SIG-M5 treated with dmso at 0.1 percent for 504 hours (cell line): ENCODE data around the gene GSK3B.

Source experiments
- DNase-seq: peaks from one replicate; lab custom pipeline; 2025; ENCODE audit not compliant: unreplicated experiment; lab: John Stamatoyannopoulos, UW

Gene GSK3B

DNA sequence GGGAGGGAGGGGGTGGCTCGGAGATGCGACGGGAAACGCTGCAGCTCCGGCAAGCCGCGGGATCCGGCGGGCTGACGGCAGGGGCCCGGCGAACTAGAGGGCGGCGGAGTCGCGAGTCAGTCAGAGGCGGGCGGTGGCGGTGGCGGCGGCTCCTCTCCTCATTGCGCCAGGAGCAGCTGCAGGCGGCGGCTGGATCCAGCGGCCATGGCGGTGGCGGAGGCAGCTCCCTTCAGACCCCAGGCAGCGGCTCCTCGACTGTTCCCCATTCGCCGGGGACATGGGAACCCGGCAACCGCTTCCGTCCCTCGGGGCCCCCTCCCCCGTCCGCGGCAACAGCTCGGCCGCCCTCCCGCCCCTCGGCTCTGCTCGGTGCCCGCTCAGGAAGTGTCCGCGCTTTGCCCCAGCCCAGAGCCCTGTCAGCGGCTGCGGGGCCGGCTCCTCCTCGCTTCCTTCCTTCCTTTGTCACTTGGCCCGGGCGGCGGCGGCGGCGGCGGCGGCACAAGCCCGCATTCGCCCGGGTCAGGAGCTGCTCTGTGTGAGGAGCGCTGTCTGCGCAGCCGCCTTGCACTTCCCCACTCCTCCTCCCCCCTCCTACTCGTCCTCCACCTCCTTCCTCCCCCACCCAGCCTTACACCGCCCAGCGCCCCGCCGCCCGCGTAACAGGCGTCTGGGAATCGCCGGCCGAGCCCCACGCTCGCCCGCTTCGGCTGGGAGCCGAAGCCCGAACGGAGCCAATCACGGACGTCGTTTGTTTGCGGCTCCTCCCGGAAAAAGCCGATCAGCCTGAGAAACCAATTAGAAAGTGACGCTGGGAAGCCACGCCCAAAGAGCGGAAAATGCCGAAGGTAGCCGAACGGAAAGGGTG, at the start of gene GSK3B:
GSK3B (minus strand) TSS at position 537 of the 865 bp plus-strand sequence. CDS start 1,013 bp downstream, outside the sequence.
- DNase-seq, result peak; percentile 81

DNA sequence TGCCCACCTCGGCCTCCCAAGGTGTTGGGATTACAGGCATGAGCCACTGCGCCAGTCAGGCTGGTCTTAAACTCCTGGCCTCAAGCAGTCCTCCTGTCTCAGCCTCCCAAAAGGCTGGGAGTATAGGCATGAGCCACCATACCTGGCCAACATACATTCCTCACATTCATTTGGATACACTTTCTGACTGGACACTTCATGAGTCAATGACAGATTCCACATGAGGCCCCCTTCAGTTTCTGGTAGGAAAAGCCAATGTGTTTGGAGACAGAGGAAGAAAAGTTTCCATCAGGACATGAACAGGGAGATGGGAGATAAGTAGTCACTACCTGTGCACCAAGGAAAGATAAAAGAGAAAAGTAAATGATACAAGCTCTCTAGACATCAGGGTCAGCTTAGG, 49.4 kb upstream of the GSK3B start:
- DNase-seq, result no peak

DNA sequence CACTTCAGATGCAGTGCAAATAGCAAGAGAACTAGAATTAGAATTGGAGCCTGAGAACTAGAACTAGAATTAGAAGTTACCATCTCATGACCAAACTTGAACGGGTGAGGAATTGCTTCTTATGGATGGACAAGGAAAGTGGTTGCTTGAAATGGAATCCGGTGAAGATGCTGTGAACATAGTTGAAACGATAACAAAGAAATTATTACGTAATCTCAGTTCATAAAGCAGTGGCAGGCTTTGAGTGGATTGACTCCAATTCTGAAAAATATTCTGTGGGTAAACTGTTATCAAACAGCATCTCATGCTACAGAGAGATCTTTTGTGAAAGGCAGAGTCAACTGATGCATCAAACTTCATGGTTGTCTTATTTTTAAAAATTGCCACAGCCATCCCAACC, 48.0 kb upstream of the GSK3B start:
- no peak for DNase-seq

DNA sequence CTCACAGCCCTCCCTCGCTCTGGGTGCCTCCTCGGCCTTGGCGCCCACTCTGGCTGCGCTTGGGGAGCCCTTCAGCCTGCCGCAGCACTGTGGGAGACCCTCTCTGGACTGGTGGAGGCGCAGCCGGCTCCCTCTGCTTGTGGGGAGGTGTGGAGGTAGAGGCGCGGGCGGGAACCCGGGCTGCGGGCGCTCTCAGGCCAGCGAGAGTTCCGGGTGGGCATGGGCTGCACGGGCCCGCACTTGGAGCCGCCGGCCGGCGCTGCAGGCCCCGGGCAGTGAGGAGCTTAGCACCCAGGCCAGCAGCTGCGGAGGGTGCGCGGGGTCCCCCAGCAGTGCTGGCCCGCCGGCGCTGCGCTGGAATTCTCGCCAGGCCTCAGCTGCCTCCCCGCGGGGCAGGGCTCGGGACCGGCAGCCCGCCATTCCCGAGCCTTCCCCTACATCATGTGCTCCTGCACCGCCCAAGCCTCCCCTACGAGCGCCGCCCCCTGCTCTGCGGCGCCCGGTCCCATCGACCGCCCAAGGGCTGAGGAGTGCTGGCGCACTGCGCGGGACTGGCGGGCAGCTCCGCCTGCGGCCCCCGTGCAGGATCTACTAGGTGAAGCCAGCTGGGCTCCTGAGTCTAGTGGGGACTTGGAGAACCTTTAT, 46.0 kb upstream of the GSK3B start:
- no peak for DNase-seq

DNA sequence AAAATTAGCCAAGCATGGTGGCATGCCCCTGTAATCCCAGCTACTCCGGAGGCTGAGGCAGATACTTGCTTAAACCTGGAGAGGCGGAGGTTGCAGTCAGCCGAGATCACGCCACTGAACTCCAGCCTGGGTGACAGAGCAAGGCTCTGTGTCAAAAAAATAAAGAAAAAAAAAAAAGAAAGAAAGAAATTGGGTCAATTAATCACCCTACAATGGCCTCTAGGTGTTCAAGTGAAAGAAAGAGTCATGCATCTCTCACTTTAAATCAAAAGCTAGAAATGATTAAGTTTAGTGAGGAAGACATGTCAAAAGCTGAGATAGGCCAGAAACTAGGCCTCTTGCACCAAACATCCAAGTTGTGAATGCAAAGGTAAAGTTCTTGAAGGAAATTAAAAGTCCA, 44.9 kb upstream of the GSK3B start:
- DNase-seq, result no peak

DNA sequence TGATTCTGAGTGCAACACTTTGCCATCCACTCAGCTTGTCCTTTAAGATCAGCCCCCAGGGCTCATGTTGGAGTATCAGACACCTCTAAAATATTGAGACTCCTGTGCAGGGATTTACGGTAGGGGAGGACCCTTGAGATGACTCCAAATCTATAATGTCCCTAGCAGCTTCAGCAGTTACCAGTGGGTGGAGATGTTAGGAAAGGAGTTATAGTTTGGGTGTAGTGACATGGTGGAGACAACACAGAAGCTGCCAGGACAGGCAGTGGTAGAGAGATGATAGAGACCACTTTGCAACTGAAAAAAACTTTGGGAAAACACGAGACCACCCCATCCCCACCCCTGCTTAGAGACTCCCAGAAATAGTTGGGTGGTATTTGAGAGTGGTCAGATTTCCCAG, 43.3 kb upstream of the GSK3B start:
- no peak for DNase-seq

DNA sequence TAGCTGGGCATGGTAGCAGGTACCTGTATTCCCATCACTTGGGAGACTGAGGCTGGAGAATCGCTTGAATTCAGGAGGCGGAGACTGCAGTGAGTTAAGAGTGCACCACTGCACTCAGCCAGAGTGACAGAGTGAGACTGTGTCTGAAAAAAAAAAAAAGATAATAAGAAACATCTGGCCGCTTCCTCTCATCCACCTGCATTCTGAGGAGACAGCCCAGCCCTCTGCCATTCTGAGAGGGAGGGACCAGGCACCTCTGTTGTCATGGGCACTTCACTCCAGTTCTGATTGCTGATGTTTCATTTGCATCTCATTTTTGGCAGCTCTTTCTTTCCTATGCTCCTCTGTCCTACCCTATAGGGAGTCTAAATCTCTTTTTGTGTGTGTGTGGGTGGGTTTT, 36.4 kb upstream of the GSK3B start:
- no peak for DNase-seq

DNA sequence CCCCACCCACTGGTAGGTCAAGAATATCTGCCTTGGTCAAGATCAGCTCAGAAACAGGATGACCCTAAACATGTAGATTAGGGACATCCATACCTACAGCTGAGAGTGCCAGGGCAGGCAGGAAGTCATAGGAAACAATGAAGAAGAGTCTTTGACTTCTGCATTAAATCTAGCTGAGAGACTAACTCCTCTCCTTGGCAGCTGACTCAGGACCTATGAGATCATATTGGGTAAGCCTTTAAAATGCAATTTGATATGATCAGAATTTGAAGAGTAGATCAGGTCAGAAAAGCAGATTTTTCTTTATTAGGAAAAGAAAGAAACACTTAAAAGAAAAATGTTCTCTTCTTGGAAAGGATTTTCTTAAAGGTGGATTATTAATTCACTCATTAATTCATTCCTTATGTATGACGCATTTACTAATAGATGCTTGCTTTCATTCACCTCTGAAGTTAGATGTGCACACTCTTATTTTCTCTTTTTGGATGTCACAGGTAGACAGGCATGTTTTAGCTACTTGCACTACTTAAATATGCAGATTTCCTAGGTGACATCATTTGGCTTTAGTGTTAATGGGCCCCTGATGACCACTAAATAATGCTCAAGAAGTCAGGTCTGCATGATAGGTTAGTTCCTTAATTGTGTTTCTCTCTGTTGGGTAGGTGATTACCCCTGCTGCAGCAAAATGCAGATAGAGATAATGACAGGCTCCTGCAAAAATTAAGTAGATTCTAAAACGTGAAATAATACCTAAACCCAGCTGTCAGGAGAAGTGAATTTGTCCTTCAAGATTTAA, 35.7 kb upstream of the GSK3B start:
- no peak for DNase-seq

DNA sequence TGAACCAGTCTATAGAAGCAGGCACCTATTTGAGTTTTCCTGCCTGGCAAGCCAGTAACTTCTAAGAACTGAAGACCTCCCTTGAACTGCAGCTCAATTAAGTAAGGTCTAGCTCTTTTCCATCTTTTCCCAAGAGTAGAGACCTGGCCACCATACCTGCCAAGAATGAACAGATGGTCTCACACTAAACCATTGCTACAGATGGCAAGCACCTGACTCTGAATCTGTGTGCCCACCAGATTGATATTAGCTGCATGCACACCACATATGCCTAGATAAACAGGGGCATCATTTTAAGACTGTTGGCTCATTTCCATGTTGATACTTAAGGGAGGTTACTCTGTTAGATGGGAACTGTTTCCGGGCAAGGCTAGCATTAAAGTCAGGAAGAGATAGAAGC, 34.8 kb upstream of the GSK3B start:
- no peak for DNase-seq

DNA sequence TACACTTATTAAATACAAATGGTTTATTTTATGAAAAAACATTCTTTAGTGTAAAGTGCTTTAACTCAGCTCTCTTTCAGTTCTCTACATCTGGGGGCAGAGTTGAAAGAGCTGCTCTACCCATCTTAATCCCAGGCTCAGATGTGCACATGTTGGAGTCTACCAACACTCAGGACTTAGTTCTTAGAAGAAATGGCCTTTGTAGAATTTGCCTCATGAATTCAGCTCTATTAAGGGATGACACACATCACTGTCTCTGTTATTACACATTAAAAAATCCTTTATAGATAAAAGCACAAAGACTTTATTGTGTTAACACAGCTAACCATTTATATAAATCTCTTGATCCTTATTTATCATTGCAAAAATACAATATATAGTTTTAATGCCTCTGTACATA, 31.7 kb upstream of the GSK3B start:
- no peak for DNase-seq

DNA sequence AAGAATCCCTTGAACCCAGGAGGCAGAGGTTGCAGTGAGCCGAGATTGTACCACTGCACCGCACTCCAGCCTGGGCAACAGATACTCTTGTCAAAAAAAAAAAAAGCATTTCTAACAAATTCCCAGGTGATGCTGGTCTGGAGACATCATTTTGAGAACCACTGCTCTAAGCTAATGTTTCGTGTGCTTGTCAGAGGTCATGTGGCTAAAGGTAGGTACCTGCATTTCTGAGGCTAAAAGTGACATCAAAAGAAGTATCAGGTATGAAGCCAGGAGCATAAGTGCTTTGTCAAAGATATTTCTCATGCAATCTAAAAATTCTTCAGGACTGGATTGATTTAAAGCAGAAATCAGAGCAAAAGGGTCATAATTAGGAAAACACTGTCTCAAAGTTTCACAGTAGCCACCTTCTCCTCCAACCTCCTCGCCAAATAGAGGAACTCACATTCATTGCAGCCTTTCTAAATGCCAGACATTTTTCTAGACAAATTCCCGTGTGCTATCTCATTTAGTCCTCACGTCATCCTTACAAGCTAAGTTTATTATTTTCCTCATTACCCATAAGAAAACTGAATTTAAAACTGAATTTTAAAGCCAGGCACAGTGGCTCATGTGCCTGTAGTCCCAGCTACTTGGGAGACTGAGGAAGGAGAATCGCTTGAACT, 25.7 kb upstream of the GSK3B start:
- DNase-seq, result no peak

DNA sequence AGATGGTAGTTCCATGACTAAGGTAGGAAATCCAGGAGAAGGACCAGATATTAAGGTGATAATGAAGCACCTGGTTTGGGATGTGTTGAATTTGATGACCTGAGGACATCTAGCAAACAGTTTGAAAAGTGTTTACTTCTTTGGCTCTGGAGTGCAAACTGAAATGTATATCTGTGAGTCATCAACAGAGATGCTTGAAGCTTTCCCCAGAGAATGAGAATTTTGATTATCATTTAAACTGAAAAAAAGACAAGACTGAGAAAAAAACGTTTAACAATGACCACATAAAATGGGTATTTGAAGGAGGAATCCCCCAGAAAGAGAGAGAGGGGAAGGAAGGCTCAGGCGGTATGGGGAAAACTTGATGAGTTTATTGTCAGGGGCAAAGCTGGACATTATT, 20.7 kb upstream of the GSK3B start:
- DNase-seq, result no peak

DNA sequence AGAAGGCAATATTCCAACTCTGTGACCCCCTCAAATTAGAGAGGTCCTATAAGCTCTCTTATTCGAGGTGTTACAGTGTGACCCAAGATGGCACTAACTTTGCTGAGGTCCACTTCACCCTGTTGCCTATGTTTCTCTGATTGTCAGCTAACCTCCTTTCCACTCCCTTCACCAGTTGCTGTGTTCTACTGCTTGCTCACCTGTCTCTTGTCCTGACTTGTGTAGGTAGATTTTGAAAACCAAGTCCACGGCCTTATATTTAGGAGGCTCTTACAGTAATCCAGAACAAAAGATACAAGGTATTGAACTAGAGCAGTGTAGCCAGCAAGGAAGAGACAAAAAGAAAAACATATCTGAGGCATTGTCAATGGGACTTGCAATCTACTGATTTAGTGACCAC, 20.1 kb upstream of the GSK3B start:
- no peak for DNase-seq

DNA sequence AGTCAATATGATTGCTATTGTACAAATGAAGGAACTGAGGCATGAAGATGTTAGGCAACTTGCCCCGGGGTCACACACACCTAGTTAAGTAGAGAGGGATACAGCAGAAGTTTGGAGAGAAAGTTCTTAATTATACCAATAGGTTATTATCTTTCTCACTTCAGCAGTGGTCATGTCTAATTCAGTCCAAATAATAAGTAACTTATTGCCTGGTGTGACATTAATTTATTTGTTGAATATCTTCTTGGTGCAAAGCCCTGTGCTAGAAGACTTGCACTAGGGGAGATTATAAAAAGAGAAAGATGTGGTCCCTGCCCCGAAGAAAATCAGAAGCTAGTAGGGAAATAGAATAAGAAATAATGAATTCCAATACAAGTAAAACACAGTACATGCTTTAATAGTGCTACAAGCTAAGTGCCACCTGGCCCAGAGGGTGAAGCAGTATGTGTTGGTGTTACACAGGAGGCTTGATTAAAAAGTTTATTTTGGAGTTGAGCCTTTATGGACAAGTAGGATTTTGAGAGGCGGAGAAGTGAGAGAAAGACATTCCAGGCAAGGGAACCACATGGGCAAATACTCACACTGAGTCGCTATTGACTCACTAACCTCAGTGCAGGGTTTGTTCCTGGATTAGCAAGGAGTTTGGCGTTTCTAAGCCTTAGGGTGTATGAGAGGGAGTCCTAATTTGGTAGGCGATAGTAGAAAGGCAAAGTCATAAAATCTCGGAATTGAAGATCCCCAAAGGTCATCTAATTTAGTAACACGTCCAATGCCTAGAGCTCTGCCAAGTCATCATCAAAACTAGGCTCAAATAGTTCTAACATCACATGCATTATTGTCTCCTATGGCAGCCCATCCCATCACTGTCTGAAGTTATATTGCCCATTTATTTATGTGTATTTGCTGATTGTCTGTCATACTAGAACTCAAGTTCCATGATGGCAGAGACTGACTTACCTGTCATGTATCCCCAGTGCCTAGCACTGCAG, 19.2 kb upstream of the GSK3B start:
- no peak for DNase-seq

DNA sequence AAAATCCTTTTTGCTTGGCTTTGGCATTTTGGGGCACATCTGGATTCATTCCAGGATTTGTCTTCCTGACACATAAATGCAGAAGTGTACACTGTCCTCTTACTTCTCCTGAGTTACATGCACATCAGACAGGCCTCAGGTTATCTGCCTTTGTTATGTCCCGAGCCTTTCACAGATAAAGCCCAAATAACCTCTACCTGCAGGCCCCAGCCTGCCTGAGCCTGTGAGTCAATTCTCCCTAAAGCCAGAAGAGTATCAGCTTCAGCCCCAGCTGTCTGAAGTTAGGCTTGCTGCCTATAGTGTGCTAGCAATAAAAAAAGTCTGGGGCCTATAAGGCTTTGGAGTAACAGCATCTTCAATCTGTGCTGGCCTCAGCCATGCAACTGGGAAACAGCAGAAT, 17.7 kb upstream of the GSK3B start:
- DNase-seq, result no peak

DNA sequence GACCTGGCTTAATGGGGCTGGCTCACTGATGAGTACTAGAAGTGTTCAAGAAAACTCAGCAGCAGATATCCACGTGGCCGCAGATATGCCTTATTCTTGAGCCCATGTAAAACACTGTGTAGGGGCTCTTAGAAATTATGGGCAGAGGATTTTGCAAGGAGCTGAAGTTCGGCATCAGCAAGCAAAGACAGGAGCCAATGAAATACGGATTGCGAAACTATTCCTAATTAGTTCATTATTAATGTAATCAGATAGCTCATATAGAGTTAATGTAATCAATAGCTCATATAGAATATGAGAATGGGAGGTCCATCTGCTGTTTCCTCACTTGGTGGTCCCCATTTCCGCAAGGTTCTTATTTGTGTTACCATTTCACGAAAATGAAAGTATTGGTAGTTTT, 9.0 kb upstream of the GSK3B start:
- DNase-seq, result no peak

DNA sequence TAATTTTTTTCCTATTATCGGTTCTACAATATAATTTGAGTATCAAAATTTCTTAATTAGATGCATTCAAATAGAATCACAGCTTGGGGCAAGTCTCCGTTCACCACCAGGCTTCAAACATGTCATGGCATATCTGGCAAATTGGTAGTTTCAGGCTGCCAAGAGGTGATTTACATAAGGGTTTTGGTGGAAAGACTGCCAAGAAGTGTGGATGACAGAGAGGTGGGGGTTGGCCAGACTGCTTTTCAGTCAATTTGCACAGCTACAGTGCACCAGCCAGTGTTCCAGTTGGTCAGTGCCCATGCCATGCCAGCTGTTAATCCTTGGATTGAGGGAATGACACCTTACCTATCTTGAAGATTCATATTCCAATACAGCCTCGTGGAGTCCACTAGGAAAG, 8.4 kb upstream of the GSK3B start:
- DNase-seq, result no peak

DNA sequence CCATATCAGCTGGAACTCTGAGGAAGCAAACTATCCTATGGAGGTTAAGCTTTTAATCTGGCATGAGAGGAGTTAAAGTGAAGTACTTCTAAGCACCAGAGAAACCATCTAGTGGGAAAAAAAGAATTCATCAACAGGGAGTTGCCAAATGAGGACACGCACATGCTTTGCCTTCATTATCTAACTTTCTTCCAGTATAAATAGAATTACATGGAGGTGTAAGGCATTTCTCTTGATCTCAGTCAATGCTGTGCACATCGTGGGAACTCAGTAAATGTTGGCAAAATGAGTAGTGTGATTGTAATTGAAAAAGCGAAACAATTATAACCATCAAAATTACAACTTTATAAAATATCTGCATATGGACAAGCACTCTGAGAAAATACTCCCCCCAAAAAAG, 8.0 kb upstream of the GSK3B start:
- no peak for DNase-seq

DNA sequence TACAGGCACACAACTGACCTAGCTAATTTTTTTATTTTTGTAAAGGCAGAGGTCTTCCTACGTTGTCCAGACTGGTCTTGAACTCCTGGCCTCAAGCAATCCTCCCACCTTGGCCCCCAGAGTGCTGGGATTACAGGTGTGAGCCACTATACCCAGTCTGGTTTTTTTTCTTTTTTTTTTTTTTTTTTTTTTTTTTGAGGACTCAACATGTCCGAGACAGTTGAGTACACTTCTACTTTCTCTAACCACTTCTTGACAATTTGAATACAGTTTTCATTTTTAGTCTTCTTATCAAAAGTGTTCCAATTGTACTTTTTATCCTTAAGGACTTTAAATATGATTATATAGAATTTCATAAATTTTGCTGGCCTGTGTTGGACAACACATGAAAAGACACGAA, 7.4 kb upstream of the GSK3B start:
- DNase-seq, result no peak

DNA sequence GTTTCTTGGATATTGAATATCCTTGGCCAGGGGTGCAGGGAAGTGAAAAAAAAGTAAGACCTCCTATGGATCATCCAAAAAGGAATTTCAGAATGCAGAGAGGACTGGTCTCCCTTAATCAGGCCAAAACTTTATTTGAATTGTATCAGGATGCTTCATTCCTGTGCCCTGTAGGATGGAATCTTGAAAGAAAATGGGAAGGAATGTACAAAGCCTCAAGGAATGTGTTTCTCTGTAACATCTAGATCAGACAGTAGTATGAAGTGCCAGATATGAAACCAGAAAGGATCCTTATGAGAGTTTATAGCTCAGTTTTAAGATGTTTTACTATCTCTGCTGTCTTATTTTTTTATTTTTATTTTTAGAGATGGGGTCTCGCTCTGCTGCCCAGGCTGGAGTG, 6.5 kb upstream of the GSK3B start:
- DNase-seq, result no peak
